ENCODE data around the gene EPHB3.

- TF ChIP-seq GABPA (IDR thresholded peaks at IDR 0.05; ENCODE audit: low read depth) (no peak), USF2 (IDR thresholded peaks at IDR 0.05; ENCODE audit: borderline replicate concordance, low read depth, low read length) (no peak), CTCF (IDR thresholded peaks at IDR 0.05) (no peak), RAD21 (IDR thresholded peaks at IDR 0.05; ENCODE audit: low read length) (no peak), POLR2AphosphoS5 (IDR thresholded peaks at IDR 0.05; ENCODE audit: low read depth, low read length) (no peak), SIN3A (IDR thresholded peaks at IDR 0.05; ENCODE audit: borderline replicate concordance, low read depth, low read length) (no peak), RFX5 (IDR thresholded peaks at IDR 0.05; ENCODE audit: low read length) (no peak), EP300 (IDR thresholded peaks at IDR 0.05; ENCODE audit: borderline replicate concordance in 1 of 2, low read depth in 1 of 2, low read length in 1 of 2) (no peak), YY1 (IDR thresholded peaks at IDR 0.05; ENCODE audit: low read depth) (no peak), SMC3 (IDR thresholded peaks at IDR 0.05; ENCODE audit: low read depth, low read length) (no peak), RCOR1 (IDR thresholded peaks at IDR 0.05; ENCODE audit: low read length) (no peak), GATA2 (CRISPR knock-in tag; IDR thresholded peaks at IDR 0.05) (no peak)
- TF ChIP-seq, protein P1, sequence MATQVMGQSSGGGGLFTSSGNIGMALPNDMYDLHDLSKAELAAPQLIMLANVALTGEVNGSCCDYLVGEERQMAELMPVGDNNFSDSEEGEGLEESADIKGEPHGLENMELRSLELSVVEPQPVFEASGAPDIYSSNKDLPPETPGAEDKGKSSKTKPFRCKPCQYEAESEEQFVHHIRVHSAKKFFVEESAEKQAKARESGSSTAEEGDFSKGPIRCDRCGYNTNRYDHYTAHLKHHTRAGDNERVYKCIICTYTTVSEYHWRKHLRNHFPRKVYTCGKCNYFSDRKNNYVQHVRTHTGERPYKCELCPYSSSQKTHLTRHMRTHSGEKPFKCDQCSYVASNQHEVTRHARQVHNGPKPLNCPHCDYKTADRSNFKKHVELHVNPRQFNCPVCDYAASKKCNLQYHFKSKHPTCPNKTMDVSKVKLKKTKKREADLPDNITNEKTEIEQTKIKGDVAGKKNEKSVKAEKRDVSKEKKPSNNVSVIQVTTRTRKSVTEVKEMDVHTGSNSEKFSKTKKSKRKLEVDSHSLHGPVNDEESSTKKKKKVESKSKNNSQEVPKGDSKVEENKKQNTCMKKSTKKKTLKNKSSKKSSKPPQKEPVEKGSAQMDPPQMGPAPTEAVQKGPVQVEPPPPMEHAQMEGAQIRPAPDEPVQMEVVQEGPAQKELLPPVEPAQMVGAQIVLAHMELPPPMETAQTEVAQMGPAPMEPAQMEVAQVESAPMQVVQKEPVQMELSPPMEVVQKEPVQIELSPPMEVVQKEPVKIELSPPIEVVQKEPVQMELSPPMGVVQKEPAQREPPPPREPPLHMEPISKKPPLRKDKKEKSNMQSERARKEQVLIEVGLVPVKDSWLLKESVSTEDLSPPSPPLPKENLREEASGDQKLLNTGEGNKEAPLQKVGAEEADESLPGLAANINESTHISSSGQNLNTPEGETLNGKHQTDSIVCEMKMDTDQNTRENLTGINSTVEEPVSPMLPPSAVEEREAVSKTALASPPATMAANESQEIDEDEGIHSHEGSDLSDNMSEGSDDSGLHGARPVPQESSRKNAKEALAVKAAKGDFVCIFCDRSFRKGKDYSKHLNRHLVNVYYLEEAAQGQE (IDR thresholded peaks at IDR 0.05; ENCODE audit: low read depth, low read length), result no peak
These were observed 37.6 kb upstream of the EPHB3 start for GRCh38 chr3:184523825-184524615.

Measured in SK-N-SH (cell line).